GM12878 (cell line): Measurements from ENCODE around the gene ZG16. TPM values are rescaled to one million over a fixed set of nuclear protein-coding genes. Genes with fewer than 3 reads are reported as not detected.
A peak's percentile ranks its signal among the peaks of the same experiment; 100 is the strongest.

Experiments
- ATAC-seq: fragments of 200-7000 bp; cut with Tn5 transposase; 3 replicates; pipeline ENCODE4 v1.9.1; 2020; ENCODE audit warnings: mild to moderate bottlenecking, moderate library complexity
- BruUV-seq: library from RNA; stranded (reverse); fragments of 400-500 nt; replicated peaks from 2 replicates; lab custom pipeline; 2021; lab: Mats Ljungman, UMichigan
- CTCF ChIA-PET: fragments of 300-600 bp; sonication (Branson Sonifier 250); formaldehyde crosslinking; extraction: SDS; loops from one replicate; lab custom pipeline; 2021; ENCODE audit warnings: inconsistent platforms; lab: Yijun Ruan, JAX
- POLR2A ChIA-PET: fragments of 350-600 bp; formaldehyde crosslinking; extraction: SDS; loops from one replicate; lab custom pipeline; 2021; ENCODE audit warnings: inconsistent platforms; lab: Charles Lee
- RAD21 ChIA-PET: fragments of 300-600 bp; sonication (Branson Sonifier 250); formaldehyde crosslinking; loops from one replicate; lab custom pipeline; 2023; ENCODE audit warnings: antibody characterized with exemption; ENCODE audit not compliant: unreplicated experiment; lab: Charles Lee
- SMC1A ChIA-PET: fragments of 300-600 bp; sonication (Branson Sonifier 250); formaldehyde crosslinking; loops from one replicate; lab custom pipeline; 2023; ENCODE audit not compliant: unreplicated experiment, uncharacterized antibody; lab: Charles Lee
- DNase-seq: peaks from one replicate; pipeline ENCODE4 v3.0.0-alpha.2; 2011; ENCODE audit warnings: low read depth, low spot score
- FAIRE-seq: peaks from 3 replicates; lab custom pipeline; 2011; peaks lifted over from hg19 to GRCh38; lab: Jason Lieb, UNC
- H2AFZ ChIP-seq: 2 replicates; pipeline ENCODE4 v1.6.0; 2011; ENCODE audit warnings: low read depth, low read length, control low read depth; ENCODE audit not compliant: control insufficient read depth
- H3K27ac ChIP-seq: 2 replicates; pipeline ENCODE4 v1.5.1; 2011; ENCODE audit warnings: control low read depth; ENCODE audit not compliant: control insufficient read depth, insufficient read depth
- H3K27me3 ChIP-seq, 2 experiments: replicated peaks in 1 of 2; 2 replicates each; pipeline versions ENCODE4 v1.6.0 to v1.6.1; 2011; ENCODE audit warnings: low read length in 1 of 2; ENCODE audit not compliant: control insufficient read depth in 2 of 2, insufficient read depth in 2 of 2
- H3K36me3 ChIP-seq, 2 experiments: 2 replicates each; pipeline ENCODE4 v1.5.1; 2011; ENCODE audit warnings: low read length in 1 of 2; ENCODE audit not compliant: control insufficient read depth in 2 of 2, insufficient read depth in 2 of 2
- H3K4me1 ChIP-seq: 2 replicates; pipeline ENCODE4 v1.6.1; 2011; ENCODE audit warnings: mild to moderate bottlenecking, low read length, moderate library complexity, mixed read lengths; ENCODE audit not compliant: control insufficient read depth, insufficient read depth
- H3K4me2 ChIP-seq: 2 replicates; pipeline ENCODE4 v1.6.0; 2011; ENCODE audit warnings: control low read depth; ENCODE audit not compliant: control insufficient read depth, insufficient read depth
- H3K4me3 ChIP-seq: fragments of 200-600 bp; sonication (generic); 2 replicates; pipeline ENCODE4 v1.5.1; 2016
- H3K79me2 ChIP-seq: 2 replicates; pipeline ENCODE4 v1.6.0; 2011; ENCODE audit warnings: low read length; ENCODE audit not compliant: control insufficient read depth, insufficient read depth
- H3K9ac ChIP-seq: 2 replicates; pipeline ENCODE4 v1.8.0; 2011; ENCODE audit warnings: low read length, control low read depth, mixed read lengths; ENCODE audit not compliant: control insufficient read depth, insufficient read depth
- H3K9me3 ChIP-seq: replicated peaks from 3 replicates; pipeline ENCODE4 v1.5.1; 2011; ENCODE audit warnings: mild to moderate bottlenecking, low read length; ENCODE audit not compliant: control insufficient read depth, insufficient read depth
- H4K20me1 ChIP-seq: 2 replicates; pipeline ENCODE4 v1.6.0; 2011; ENCODE audit not compliant: control insufficient read depth, insufficient read depth
- EED ChIP-seq: sonication (generic); IDR thresholded peaks from 2 replicates; pipeline ENCODE4 v1.6.1; 2016; ENCODE audit warnings: antibody characterized with exemption, low read depth
- GABPA ChIP-seq: IDR thresholded peaks from 2 replicates; pipeline ENCODE4 v1.6.1; 2014; ENCODE audit warnings: antibody characterized with exemption, low read depth, mild to moderate bottlenecking, inconsistent platforms
- IKZF1 ChIP-seq: fragments of 450-650 bp; conservative IDR thresholded peaks from 2 replicates; pipeline ENCODE4 v1.6.1; 2017; ENCODE audit warnings: antibody characterized with exemption, mild to moderate bottlenecking
- NRF1 ChIP-seq: conservative IDR thresholded peaks from 2 replicates; pipeline ENCODE4 v1.6.1; 2011; ENCODE audit warnings: mild to moderate bottlenecking, low read depth, low read length, improper control_type of control experiment
- RAD21 ChIP-seq: IDR thresholded peaks from 2 replicates; pipeline ENCODE4 v1.6.1; 2011; ENCODE audit warnings: mild to moderate bottlenecking, low read depth, low read length, moderate library complexity; ENCODE audit not compliant: insufficient read depth
- SMAD1 ChIP-seq: fragments of 450-650 bp; IDR thresholded peaks from 2 replicates; pipeline ENCODE4 v1.6.1; 2018; ENCODE audit warnings: mild to moderate bottlenecking, low read depth; ENCODE audit not compliant: partially characterized antibody
- SMC3 ChIP-seq: IDR thresholded peaks from 2 replicates; pipeline ENCODE4 v1.6.1; 2011; ENCODE audit warnings: low read length, improper control_type of control experiment, borderline replicate concordance
- WGBS: methylation state at CpG from one replicate; pipeline ENCODE4 v1.1.6; 2016; ENCODE audit warnings: low lambda C conversion rate; ENCODE audit not compliant: insufficient replicate concordance, insufficient coverage; ENCODE audit errors: missing lambda C conversion rate; 5-methylcytosine and 5-hydroxymethylcytosine counted together
- in situ Hi-C: fragments of 300-500 bp; cut with MboI; formaldehyde crosslinking; loops from 9 replicates; pipeline ENCODE4 v1.14.3; 2018; ENCODE audit warnings: mixed read lengths
- intact Hi-C: fragments of 100-400 bp; cut with micrococcal nuclease; formaldehyde crosslinking; loops from one replicate; pipeline ENCODE4 v1.14.2; 2022; ENCODE audit not compliant: unreplicated experiment
- polyA plus RNA-seq, 11 experiments: library from polyadenylated mRNA; depleted of rRNA in 4 of 11; unstranded in 6 of 11; stranded (reverse) in 5 of 11; fragments of >200 nt; fragmentation: Nextera tagmentation in 4 of 11; fragmentation: Illumina TruSeq in 1 of 11; extraction: Ambion mirVana in 4 of 11; extraction: Trizol in 1 of 11; gene quantifications; 1 replicate in 1 of 11; 2 replicates in 10 of 11; pipeline versions ENCODE4 v1.2.1 to v1.2.3, GENCODE V29; 2011 to 2016; ENCODE audit warnings: inconsistent platforms in 2 of 11, missing spikeins in 2 of 11, low read depth in 1 of 11
- total RNA-seq, 4 experiments: library from RNA; depleted of rRNA in 3 of 4; stranded (reverse); fragments of >200 nt in 3 of 4; fragmentation: Illumina TruSeq in 1 of 4; extraction: Trizol in 1 of 4; gene quantifications; 2 replicates each; pipeline versions ENCODE4 v1.2.1 to v1.2.3, GENCODE V29; 2013 to 2021
- TF ChIP-seq, protein P1 (sequence below): IDR thresholded peaks from 2 replicates; pipeline ENCODE4 v1.6.1; 2012; ENCODE audit warnings: low read depth, low read length, improper control_type of control experiment
- TF ChIP-seq, protein P2 (sequence below): fragments of 450-650 bp; conservative IDR thresholded peaks from 2 replicates; pipeline ENCODE4 v1.6.1; 2017; ENCODE audit warnings: mild to moderate bottlenecking, moderate library complexity
- TF ChIP-seq, protein P3 (sequence below): fragments of 450-650 bp; IDR thresholded peaks from 2 replicates; pipeline ENCODE4 v1.6.1; 2017; ENCODE audit warnings: borderline replicate concordance
- TF ChIP-seq, protein P4 (sequence below), 3 experiments: IDR thresholded peaks in 2 of 3; conservative IDR thresholded peaks in 1 of 3; 2 replicates each; pipeline ENCODE4 v1.5.1; 2011; ENCODE audit warnings: low read depth in 3 of 3, low read length in 3 of 3, mild to moderate bottlenecking in 3 of 3, control low read depth in 2 of 3, moderate library complexity in 2 of 3, inconsistent platforms in 1 of 3, mixed read lengths in 1 of 3; ENCODE audit not compliant: control insufficient read depth in 2 of 3, insufficient read depth in 1 of 3; ENCODE audit errors: extremely low read depth in 1 of 3

The ZG16 gene
- total and polyA plus RNA-seq, 10 of the 15 experiments (the other 5 are each of a cell fraction or from before 2014, with no cell fraction given): not detected

DNA sequence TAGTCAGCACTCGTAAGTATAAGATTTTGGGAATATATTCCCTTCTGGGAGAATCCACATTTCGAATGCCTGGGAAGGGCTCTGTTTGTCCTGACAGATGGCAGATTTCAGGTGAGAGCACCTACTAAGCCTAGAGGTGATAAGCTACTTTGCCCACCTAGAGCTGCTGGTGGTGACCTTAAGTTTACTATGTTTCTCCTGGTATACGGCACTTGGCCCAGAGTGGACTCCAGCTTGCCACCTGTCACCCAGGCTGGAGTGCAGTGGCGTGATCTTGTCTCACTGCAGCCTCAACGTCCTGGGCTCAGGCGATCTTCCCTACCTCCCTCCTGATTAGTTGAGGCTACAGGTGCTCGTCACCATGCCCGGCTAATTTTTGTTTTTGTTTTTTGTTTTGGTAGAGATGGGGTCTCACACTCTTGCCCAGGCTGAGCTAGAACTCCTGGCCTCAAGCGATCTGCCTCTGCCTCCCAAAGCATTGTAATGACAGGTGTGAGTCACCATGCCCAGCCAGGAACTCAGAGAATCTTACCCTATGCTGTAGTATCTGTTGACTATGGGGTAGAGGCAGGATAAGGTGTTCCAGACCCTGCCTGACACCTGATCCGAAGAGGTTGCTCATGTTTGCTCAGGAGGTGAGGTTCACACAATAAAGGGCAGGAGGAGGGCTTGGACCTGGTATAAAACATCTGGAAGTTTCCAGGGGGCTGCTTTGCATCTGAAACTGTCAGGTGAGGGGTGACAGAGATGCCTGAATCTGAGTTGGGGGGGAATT lies at the start of gene ZG16 (continued):
- TF ChIP-seq, protein P1, sequence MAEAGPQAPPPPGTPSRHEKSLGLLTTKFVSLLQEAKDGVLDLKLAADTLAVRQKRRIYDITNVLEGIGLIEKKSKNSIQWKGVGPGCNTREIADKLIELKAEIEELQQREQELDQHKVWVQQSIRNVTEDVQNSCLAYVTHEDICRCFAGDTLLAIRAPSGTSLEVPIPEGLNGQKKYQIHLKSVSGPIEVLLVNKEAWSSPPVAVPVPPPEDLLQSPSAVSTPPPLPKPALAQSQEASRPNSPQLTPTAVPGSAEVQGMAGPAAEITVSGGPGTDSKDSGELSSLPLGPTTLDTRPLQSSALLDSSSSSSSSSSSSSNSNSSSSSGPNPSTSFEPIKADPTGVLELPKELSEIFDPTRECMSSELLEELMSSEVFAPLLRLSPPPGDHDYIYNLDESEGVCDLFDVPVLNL: no peak
- TF ChIP-seq, protein P2, sequence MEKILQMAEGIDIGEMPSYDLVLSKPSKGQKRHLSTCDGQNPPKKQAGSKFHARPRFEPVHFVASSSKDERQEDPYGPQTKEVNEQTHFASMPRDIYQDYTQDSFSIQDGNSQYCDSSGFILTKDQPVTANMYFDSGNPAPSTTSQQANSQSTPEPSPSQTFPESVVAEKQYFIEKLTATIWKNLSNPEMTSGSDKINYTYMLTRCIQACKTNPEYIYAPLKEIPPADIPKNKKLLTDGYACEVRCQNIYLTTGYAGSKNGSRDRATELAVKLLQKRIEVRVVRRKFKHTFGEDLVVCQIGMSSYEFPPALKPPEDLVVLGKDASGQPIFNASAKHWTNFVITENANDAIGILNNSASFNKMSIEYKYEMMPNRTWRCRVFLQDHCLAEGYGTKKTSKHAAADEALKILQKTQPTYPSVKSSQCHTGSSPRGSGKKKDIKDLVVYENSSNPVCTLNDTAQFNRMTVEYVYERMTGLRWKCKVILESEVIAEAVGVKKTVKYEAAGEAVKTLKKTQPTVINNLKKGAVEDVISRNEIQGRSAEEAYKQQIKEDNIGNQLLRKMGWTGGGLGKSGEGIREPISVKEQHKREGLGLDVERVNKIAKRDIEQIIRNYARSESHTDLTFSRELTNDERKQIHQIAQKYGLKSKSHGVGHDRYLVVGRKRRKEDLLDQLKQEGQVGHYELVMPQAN: no peak
- TF ChIP-seq NRF1: no peak

DNA sequence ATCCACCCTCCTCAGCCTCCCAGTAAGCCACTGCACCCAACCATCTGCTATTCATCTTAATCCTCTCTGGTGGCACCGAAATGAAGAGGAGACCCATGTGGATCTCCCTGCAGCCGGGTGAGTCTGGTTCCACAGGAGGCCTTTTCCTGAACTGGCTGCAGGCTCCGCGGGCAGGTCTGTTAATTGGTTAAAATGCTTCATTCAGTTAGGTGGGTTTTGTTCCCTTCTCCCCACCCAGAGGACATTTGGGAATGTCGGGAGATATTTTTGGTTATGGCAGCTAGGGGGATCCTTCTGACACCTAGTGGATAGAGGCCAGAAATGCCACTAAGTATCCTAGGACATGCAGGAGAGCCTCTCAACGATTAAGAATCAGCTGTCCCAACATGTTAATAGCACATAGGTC lies 48.9 kb upstream of the ZG16 start:
- H3K4me3 ChIP-seq: no peak overlapping the region
- no TSS peak for BruUV-seq
- ChIA-PET SMC1A (interaction anchor here (0.5 to 2.6 kb wide), 8 partner anchors 10 to 121 kb away, joined by 3 to 8 read pairs (median 4); partner anchors contain the start of gene KIF22), POLR2A (interaction anchor here (0.7 to 1.6 kb wide), 7 partner anchors 10 to 116 kb away, joined by 3 to 6 read pairs (median 4); partner anchors contain the start of genes C16orf54 and KIF22), CTCF (interaction anchor here (0.7 to 5.9 kb wide), 21 partner anchors 9 to 119 kb away, joined by 3 to 32 read pairs (median 7); partner anchors contain the start of genes KIF22, MVP and PAGR1), RAD21 (interaction anchor here (0.7 to 1.6 kb wide), 9 partner anchors 8 to 119 kb away, joined by 3 to 8 read pairs (median 5); partner anchors contain the start of gene KIF22)
- intact Hi-C loops: no loop called here
- in situ Hi-C loops: no loop called here
- no peak overlapping the region for H2AFZ ChIP-seq
- no peaks in the 10 kb centered on the region for H3K27me3 ChIP-seq
- peaks cover 17% of the 10 kb centered on the region for H3K4me1 ChIP-seq
- H3K4me2 ChIP-seq: no peak overlapping the region
- ATAC-seq (no peak), FAIRE-seq (no peak), DNase-seq (no peak)
- 67% methylated on average over 6 of the region's 6 CpGs for WGBS
- peaks cover 1% of the 10 kb centered on the region; the same call in 2 of the 3 replicates for H3K9me3 ChIP-seq
- H4K20me1 ChIP-seq: no peaks in the 10 kb centered on the region
- H3K9ac ChIP-seq: no peak overlapping the region
- no peaks in the 10 kb centered on the region for H3K36me3 ChIP-seq
- no peaks in the 10 kb centered on the region for H3K79me2 ChIP-seq
- H3K27ac ChIP-seq: no peak overlapping the region
- TF ChIP-seq SMC3 (peak; percentile 18; the same call in 1 of the 2 replicates), EED (no peak), GABPA (no peak), IKZF1 (peak; percentile 44), RAD21 (peak; percentile 36), SMAD1 (no peak)
- TF ChIP-seq, protein P3, sequence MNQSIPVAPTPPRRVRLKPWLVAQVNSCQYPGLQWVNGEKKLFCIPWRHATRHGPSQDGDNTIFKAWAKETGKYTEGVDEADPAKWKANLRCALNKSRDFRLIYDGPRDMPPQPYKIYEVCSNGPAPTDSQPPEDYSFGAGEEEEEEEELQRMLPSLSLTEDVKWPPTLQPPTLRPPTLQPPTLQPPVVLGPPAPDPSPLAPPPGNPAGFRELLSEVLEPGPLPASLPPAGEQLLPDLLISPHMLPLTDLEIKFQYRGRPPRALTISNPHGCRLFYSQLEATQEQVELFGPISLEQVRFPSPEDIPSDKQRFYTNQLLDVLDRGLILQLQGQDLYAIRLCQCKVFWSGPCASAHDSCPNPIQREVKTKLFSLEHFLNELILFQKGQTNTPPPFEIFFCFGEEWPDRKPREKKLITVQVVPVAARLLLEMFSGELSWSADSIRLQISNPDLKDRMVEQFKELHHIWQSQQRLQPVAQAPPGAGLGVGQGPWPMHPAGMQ: no peak
- TF ChIP-seq, protein P4, sequence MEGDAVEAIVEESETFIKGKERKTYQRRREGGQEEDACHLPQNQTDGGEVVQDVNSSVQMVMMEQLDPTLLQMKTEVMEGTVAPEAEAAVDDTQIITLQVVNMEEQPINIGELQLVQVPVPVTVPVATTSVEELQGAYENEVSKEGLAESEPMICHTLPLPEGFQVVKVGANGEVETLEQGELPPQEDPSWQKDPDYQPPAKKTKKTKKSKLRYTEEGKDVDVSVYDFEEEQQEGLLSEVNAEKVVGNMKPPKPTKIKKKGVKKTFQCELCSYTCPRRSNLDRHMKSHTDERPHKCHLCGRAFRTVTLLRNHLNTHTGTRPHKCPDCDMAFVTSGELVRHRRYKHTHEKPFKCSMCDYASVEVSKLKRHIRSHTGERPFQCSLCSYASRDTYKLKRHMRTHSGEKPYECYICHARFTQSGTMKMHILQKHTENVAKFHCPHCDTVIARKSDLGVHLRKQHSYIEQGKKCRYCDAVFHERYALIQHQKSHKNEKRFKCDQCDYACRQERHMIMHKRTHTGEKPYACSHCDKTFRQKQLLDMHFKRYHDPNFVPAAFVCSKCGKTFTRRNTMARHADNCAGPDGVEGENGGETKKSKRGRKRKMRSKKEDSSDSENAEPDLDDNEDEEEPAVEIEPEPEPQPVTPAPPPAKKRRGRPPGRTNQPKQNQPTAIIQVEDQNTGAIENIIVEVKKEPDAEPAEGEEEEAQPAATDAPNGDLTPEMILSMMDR (IDR thresholded peaks at IDR 0.05 in 2 of 3, conservative IDR thresholded peaks at IDR 0.05 in 1 of 3; ENCODE audit: control insufficient read depth in 2 of 3, extremely low read depth in 1 of 3, insufficient read depth in 1 of 3, low read depth in 3 of 3, low read length in 3 of 3): peak; percentile 44 to 56 (median 54); a peak in 5 of 6 replicates
- TF ChIP-seq, protein P2: no peak
